HL-60 (cell line): ENCODE measurements around the gene CAB39L.

ENCODE experiments used
- DNase-seq, 2 experiments: peaks; one replicate each; pipeline ENCODE4 v3.0.0-alpha.2; 2010 to 2020; ENCODE audit warnings: low read depth in 1 of 2, low spot score in 1 of 2
- H3K27ac ChIP-seq: fragments of 250-450 bp; sonication (Bioruptor Pico); replicated peaks from 2 replicates; pipeline ENCODE4 v1.5.1; 2020; ENCODE audit warnings: mild to moderate bottlenecking, moderate library complexity
- H3K27me3 ChIP-seq: fragments of 250-450 bp; sonication (Bioruptor Pico); 2 replicates; pipeline ENCODE4 v1.5.1; 2021; ENCODE audit warnings: mild to moderate bottlenecking, moderate library complexity; ENCODE audit not compliant: insufficient read depth, poor library complexity, severe bottlenecking
- H3K4me3 ChIP-seq: replicated peaks from 2 replicates; pipeline ENCODE4 v1.5.1; 2011; ENCODE audit warnings: mild to moderate bottlenecking, control low read depth, low read length; ENCODE audit not compliant: insufficient read depth
- CTCF ChIP-seq: IDR thresholded peaks from one replicate; pipeline ENCODE4 v1.5.1; 2011; ENCODE audit warnings: low read length, control low read depth, inconsistent platforms; ENCODE audit not compliant: insufficient read depth
- GABPA ChIP-seq: IDR thresholded peaks from 2 replicates; pipeline ENCODE4 v1.6.1; 2012; ENCODE audit warnings: low read depth
- POLR2AphosphoS5 ChIP-seq: IDR thresholded peaks from 2 replicates; pipeline ENCODE4 v1.6.1; 2012; ENCODE audit warnings: low read depth
- REST ChIP-seq: IDR thresholded peaks from 2 replicates; pipeline ENCODE4 v1.6.1; 2012; ENCODE audit warnings: low read depth; ENCODE audit not compliant: insufficient replicate concordance
- SPI1 ChIP-seq: IDR thresholded peaks from 2 replicates; pipeline ENCODE4 v1.6.1; 2012; ENCODE audit warnings: low read depth, mild to moderate bottlenecking, borderline replicate concordance

The CAB39L gene

GRCh38 chr13:49435992-49436391, 7.9 kb downstream of the CAB39L start:
- Histone ChIP-seq H3K4me3 (no peak overlapping the region), H3K27me3 (no peaks in the 10 kb centered on the region), H3K27ac (no peak overlapping the region)
- no peak for TF ChIP-seq SPI1
- TF ChIP-seq GABPA = no peak
- no peak for TF ChIP-seq REST
- no peak for TF ChIP-seq POLR2AphosphoS5
- no peak for TF ChIP-seq CTCF
- DNase-seq = no peak

- DNase-seq = no peak
- no peak overlapping the region for H3K4me3 ChIP-seq
- no peak overlapping the region for H3K27ac ChIP-seq
- no peak for TF ChIP-seq CTCF
- H3K27me3 ChIP-seq = no peaks in the 10 kb centered on the region
Measured at GRCh38 chr13:49429121-49429520, 14.7 kb downstream of the CAB39L start.

GRCh38 chr13:49428041-49428763, 15.7 kb downstream of the CAB39L start:
- TF ChIP-seq POLR2AphosphoS5 (no peak), GABPA (no peak), SPI1 (no peak; the same call in 1 of the 2 replicates), CTCF (no peak), REST (no peak)
- H3K27me3 ChIP-seq = no peaks in the 10 kb centered on the region
- DNase-seq = peak in 1 of 2 experiments; percentile 72
- H3K27ac ChIP-seq = peak overlapping the region; percentile 25; the same call in 1 of the 2 replicates
- H3K4me3 ChIP-seq = no peak overlapping the region

GRCh38 chr13:49424011-49424560, 19.8 kb downstream of the CAB39L start:
- H3K27me3 ChIP-seq = no peaks in the 10 kb centered on the region
- no peak overlapping the region for H3K4me3 ChIP-seq
- DNase-seq = no peak
- H3K27ac ChIP-seq = no peak overlapping the region
- TF ChIP-seq SPI1 (no peak), REST (no peak), POLR2AphosphoS5 (no peak), CTCF (no peak), GABPA (no peak)
